Mucosa of stomach (tissue), 1 donor: ENCODE measurements around the gene PNPLA2.

Experiments used
- H3K27me3 ChIP-seq: one replicate; pipeline ENCODE4 v1.7.0; 2013; ENCODE audit warnings: mild to moderate bottlenecking, low read length; ENCODE audit not compliant: control insufficient read depth, insufficient read depth
- H3K36me3 ChIP-seq: one replicate; pipeline ENCODE4 v1.7.0; 2013; ENCODE audit warnings: low read length; ENCODE audit not compliant: control insufficient read depth, insufficient read depth
- H3K4me1 ChIP-seq: one replicate; pipeline ENCODE4 v1.7.0; 2013; ENCODE audit warnings: mild to moderate bottlenecking, low read length; ENCODE audit not compliant: control insufficient read depth, insufficient read depth
- H3K4me3 ChIP-seq: one replicate; pipeline ENCODE4 v1.7.0; 2013; ENCODE audit warnings: low read length
- H3K9ac ChIP-seq: one replicate; pipeline ENCODE4 v1.7.0; 2013; ENCODE audit warnings: mild to moderate bottlenecking, low read length, moderate library complexity
- H3K9me3 ChIP-seq: one replicate; pipeline ENCODE4 v1.7.0; 2013; ENCODE audit warnings: mild to moderate bottlenecking, low read length, moderate library complexity; ENCODE audit not compliant: control insufficient read depth
- donor health status: Pancreatic carcinoma.

The PNPLA2 gene

DNA sequence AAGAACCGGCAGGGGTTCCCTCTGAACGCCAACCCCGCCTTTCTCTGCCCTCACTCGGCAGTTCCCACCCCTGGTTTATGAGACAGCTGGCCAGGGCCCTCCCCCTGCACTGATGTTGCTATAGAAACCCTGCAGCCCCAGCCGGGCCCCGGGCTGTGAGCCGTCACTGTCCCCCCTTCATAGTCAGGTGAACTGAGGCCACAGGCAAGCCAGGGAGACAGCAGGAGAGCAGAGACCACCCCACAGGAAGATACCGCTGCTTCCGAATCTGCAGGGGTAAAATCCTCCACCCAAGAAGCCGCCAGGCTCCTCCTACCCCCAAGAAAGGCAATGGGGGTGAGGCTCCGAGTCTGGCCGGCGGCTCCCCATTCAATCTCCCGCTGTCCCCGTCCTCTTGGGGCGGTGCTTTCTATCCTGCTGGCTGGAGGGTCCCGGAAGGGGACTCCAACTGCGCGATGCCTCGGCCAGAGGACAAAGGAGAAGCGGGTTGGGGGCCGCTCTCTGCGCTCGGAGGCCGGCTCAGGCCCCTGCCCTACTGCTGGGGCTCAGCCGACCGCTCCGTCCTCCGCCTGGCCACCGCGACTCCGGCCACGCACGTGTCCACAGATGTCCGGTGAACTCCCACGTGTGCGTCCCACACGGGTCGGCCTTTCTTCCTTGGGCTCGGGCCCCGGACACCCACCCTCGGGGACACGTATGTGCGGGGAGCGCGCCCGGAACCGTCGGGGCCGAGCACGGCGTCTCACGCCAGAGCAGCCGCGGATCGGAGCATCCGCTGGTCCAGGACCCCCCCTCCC is 21.2 kb upstream of the PNPLA2 start:
- peak overlapping the region; percentile 65 for H3K9ac ChIP-seq
- no peaks in the 10 kb centered on the region for H3K27me3 ChIP-seq
- peak overlapping the region; percentile 35 for H3K4me3 ChIP-seq
- H3K4me1 ChIP-seq, result peaks cover 29% of the 10 kb centered on the region
- no peaks in the 10 kb centered on the region for H3K9me3 ChIP-seq
- no peaks in the 10 kb centered on the region for H3K36me3 ChIP-seq

DNA sequence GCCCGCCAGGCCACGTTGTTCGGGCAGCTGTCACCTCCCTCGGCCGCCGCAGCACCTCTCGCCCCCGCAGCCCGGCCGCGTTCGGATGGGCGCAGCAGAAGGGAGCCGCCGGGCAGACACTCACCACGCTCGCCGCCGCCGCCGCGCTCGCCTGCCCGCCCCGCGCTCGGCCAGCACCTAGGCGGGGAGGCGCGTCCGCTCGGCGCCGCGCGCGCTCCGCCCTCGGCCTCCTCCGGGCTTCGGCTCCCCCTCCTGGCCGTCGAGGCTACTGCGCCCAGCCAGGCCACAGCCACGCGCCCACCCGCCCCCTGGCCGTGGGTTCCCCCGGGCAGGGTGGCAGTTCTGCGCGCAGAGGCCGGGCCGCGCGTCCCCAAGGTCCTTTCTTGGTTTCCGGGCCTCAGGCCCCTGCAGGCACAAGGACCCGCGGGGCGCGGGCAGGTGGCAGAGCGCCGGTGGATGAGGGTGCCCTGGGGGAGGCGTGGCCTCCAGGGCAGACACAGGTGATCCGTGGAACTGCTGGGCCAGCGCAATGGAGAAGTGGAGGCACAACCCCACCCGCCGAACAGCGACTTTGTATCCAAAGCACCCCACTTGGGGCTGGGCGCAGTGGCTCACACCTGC is 20.5 kb upstream of the PNPLA2 start, which contains the start of gene SLC25A22:
SLC25A22 (minus strand) TSS at position 189 of the 621 bp plus-strand sequence. CDS start 3,275 bp downstream, outside the sequence.
- Histone ChIP-seq H3K27me3 (no peaks in the 10 kb centered on the region), H3K9ac (peak within 1 kb of the TSS; percentile 65), H3K4me1 (peaks cover 29% of the 10 kb centered on the region), H3K36me3 (no peaks in the 10 kb centered on the region), H3K4me3 (peak within 1 kb of the TSS; percentile 35), H3K9me3 (no peaks in the 10 kb centered on the region)

DNA sequence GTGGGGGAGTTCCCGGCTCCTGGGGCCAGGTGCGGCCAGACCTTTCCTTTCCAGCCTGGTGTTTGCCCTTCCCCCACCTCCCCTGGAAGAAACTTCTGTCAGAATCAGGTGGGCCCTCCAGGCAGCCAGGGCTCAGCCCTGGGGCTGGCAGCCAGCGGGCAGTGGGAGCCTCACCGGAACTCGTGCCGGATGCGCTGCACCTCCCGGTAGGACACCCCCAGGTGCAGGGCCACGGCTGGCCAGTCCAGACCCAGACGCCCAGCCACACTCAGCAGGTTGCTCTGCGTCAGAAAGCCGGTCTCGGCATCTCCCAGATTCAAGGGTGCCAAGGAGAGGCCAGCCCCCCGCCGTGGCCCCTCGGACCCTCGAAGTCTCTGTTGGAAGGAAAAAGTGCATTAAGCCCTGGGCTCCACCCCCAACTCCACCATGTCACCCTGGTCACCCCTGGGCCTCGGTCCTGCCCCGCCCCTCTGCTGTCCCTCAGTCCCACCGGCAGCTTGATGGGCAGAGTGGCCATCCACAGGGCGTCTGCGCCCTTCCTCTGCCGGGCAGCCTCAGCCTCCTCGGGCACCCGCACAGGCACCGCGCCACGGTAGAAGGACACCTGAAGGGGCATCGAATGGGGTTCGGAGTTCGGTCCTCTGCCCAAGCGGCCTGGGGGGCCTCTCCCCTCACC is 18.9 kb upstream of the PNPLA2 start:
- Histone ChIP-seq H3K4me3 (no peak overlapping the region), H3K9ac (no peak overlapping the region), H3K4me1 (peaks cover 41% of the 10 kb centered on the region), H3K27me3 (no peaks in the 10 kb centered on the region), H3K9me3 (no peaks in the 10 kb centered on the region), H3K36me3 (no peaks in the 10 kb centered on the region)

DNA sequence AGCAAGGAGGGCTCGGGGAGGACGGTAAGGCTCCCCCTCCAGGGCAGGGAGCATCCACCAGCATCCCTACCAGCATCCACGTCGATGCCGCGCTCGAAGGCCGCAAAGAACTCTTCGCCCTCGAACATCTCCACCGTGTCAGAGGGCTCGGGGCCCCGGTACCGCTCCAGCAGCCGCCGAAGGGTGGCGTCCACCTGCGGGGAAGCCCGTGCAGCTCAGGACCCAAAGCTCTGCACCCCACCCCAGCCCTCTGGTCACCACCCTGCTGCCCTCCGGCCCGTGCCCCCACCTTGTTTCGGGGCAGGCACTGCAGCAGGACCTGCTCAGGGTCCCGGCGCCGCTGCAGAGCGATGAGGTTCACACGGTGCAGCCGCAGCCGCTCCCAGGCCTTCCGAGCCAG is 18.2 kb upstream of the PNPLA2 start:
- Histone ChIP-seq H3K27me3 (no peaks in the 10 kb centered on the region), H3K4me3 (no peak overlapping the region), H3K9ac (no peak overlapping the region), H3K9me3 (no peaks in the 10 kb centered on the region), H3K4me1 (peaks cover 34% of the 10 kb centered on the region), H3K36me3 (no peaks in the 10 kb centered on the region)

DNA sequence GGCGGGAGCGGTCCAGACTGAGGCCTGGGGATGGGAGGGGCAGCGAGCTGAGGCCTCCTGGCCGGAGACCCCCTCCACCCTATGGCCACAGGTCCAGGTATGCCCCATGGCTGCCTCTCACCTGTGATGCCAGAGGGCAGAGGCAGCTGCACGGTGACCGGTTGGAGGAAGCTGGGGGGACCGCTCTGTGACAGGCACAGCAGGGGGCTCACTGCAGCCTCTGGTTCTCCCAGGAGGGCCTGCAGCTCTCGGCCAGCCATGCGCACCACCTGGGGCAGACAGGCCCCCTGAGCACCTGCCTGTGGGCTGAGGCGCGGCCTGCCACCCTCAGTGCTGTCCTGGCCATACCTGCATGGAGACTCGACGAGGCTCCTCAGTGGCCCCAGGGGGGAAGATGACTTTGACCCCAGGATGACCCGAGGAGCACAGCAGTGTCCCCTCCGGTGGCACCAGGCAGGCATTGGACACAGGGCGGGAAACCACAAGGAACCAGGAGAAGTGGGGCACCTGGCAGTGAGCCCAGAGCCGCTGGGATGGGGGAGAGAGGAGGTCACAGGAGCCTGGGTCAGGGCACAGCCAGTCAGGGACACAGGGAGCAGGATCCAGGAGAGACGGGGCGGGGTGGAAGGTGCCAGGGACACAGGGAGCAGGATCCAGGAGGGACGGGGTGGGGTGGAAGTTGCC is 17.5 kb upstream of the PNPLA2 start:
- Histone ChIP-seq H3K4me3 (no peak overlapping the region), H3K9ac (no peak overlapping the region), H3K36me3 (no peaks in the 10 kb centered on the region), H3K9me3 (no peaks in the 10 kb centered on the region), H3K4me1 (peaks cover 30% of the 10 kb centered on the region), H3K27me3 (no peaks in the 10 kb centered on the region)

DNA sequence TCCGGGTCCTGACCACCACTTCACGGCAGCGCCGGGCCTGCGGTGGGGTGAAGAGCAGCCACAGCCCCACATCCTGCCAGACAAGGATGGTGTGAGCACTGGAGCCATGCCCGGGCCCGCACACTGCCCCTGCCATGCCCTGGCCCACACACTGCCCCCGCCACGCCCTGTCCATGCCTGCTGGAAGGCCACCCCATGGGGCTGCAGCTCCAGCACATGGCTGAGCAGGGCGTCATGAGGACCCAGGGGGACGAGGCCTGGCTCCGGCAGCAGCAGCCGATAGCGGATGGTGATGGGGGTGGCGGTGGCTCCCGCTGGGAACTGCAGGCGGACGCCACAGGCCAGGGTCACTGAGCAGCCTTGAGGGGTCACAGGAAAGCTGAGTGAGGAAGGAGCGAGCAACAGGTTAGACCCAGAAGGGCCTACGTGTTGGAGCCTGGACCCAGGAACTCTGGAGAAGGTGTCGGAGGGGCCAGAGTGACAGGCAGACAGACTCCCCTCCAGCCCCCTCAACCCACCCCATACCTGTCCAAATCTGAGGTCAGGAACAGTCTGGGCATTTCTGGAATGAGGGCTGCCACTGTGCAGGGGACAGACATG is 16.6 kb upstream of the PNPLA2 start:
- no peaks in the 10 kb centered on the region for H3K9me3 ChIP-seq
- H3K4me1 ChIP-seq, result peaks cover 22% of the 10 kb centered on the region
- no peak overlapping the region for H3K9ac ChIP-seq
- no peaks in the 10 kb centered on the region for H3K27me3 ChIP-seq
- H3K36me3 ChIP-seq, result no peaks in the 10 kb centered on the region
- H3K4me3 ChIP-seq, result no peak overlapping the region

DNA sequence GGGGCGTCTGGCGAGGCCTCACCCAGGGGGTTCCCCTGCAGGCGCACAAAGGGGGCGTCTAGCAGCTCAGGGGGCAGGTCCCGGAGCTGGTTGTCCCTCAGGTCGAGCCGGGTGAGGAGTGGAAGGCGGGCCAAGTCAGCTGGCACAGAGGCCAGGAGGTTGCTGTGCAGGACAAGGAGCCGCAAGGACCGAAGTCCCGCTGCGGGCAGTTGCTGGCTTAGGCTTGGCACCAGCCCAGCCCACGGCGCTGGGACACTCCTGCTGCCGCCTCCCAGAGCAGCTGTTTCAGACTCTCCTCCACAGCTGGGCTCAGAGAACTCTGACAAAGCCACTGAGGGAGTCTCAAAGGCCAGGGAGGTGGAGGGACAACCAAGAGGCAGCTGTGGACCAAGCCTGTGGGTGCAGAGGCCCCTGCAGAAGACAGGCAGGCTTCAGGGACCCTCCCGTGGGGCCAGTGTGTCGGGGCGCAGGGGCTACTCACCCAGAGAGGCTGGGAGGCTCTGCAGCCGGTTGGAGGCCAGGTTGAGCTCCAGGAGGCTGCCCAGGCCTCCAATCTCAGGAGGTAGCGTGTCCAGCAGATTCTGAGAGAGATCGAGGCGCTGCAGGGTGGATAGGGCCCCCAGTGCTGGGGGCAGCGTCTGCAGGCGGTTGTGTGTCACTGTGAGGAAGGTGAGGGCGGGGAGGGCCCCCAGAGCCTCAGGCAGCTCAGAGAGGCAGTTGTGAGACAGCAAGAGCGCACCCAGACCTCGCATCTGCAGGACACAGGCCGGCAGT is 15.8 kb upstream of the PNPLA2 start:
- peaks cover 16% of the 10 kb centered on the region for H3K4me1 ChIP-seq
- H3K9ac ChIP-seq, result no peak overlapping the region
- H3K9me3 ChIP-seq, result no peaks in the 10 kb centered on the region
- H3K36me3 ChIP-seq, result no peaks in the 10 kb centered on the region
- H3K4me3 ChIP-seq, result no peak overlapping the region
- no peaks in the 10 kb centered on the region for H3K27me3 ChIP-seq

DNA sequence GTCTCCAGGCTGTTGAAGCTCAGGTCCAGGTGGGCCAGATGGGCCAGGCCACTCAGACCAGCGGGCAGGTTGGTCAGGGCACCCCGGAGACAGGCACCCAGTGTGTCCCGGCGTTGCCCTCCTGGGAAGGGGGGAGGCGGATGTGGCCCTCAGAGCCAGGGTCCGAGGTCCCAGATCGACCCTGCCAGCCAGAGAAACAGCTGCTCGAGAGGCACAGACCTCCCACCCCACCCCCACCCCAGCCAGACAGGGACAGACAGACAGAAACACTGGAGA is 15.3 kb upstream of the PNPLA2 start:
- Histone ChIP-seq H3K9ac (peak overlapping the region; percentile 39), H3K9me3 (no peaks in the 10 kb centered on the region), H3K4me3 (no peak overlapping the region), H3K27me3 (no peaks in the 10 kb centered on the region), H3K36me3 (no peaks in the 10 kb centered on the region), H3K4me1 (peaks cover 16% of the 10 kb centered on the region)

DNA sequence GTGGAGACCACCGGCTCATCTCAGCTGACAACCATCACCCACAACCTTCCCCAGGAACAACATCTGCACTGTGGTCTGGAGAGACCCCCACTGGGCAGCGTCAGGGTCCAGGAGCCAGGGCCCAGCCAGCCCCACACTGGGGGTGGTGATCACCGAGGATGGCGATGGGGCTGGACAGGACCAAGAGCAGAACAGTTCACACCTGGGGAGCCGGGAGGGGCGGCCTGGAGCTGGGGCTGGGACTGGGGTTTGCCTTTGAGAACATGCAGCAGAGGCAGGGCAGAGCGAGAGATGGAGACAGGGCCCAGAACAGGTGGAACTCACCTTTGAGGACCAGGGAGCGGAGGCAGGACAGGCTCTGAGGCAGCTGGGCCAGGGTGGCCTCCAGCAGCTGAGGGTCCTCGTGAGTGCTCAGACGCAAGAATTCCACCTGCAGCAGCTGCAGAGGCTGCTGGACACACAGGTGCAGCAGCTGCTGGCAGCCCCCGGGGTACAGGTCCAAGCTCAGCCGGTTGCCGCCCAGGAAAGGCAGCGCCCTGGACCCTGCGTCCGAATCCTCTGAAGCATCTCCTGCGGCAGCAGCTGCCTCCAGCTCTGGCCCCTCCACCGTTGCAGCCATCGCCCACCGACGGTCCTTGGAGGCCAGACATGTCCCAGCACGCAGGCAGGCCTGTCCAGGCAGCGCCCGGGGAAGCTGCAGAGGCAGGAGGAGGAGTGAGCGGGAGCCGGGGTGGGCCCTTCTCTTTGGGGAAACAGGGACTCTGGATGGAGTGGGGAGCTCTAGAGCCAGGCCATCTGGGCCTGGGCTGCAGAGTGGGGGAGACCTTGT is 14.7 kb upstream of the PNPLA2 start:
- Histone ChIP-seq H3K9me3 (no peaks in the 10 kb centered on the region), H3K36me3 (no peaks in the 10 kb centered on the region), H3K9ac (peak overlapping the region; percentile 71), H3K4me3 (peak overlapping the region; percentile 22), H3K4me1 (peaks cover 21% of the 10 kb centered on the region), H3K27me3 (no peaks in the 10 kb centered on the region)

DNA sequence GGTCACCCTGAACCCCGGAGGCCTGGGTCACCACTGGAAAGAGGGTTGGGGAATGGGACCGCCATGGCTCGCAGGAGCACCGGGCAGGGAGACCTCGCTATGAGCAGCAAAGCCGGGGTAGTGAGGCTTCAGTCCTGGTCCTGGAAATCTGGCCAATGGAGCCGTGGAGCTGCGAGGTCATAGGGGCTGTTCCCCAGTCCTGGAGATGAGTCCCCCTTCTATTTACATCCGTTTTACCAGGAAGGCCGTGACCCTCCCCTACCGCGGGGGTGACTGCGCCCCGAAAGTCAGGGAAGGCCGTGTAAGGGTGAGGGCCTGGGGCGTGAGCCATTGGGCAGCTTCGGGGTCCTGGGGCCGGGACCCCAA is 14.1 kb upstream of the PNPLA2 start:
- H3K36me3 ChIP-seq, result no peaks in the 10 kb centered on the region
- H3K4me1 ChIP-seq, result peaks cover 21% of the 10 kb centered on the region
- no peaks in the 10 kb centered on the region for H3K27me3 ChIP-seq
- H3K9ac ChIP-seq, result peak overlapping the region; percentile 71
- H3K9me3 ChIP-seq, result no peaks in the 10 kb centered on the region
- peak overlapping the region; percentile 22 for H3K4me3 ChIP-seq
